GM12878 (cell line): ENCODE results near the gene HP1BP3.

ENCODE experiments used
- CBFB ChIP-seq: IDR thresholded peaks from 2 replicates; pipeline ENCODE4 v1.6.1; 2016; ENCODE audit warnings: antibody characterized with exemption, low read depth
- CHD2 ChIP-seq: IDR thresholded peaks from 2 replicates; pipeline ENCODE4 v1.6.1; 2011; ENCODE audit warnings: low read depth, low read length, improper control_type of control experiment, borderline replicate concordance
- CREM ChIP-seq: IDR thresholded peaks from 2 replicates; pipeline ENCODE4 v1.6.1; 2014; ENCODE audit warnings: antibody characterized with exemption, low read depth
- E4F1 ChIP-seq: fragments of 450-650 bp; IDR thresholded peaks from 2 replicates; pipeline ENCODE4 v1.6.1; 2018; ENCODE audit warnings: borderline replicate concordance, mild to moderate bottlenecking; ENCODE audit not compliant: partially characterized antibody
- IRF3 ChIP-seq: fragments of 450-650 bp; IDR thresholded peaks from 2 replicates; pipeline ENCODE4 v1.6.1; 2014; ENCODE audit warnings: mild to moderate bottlenecking
- MTA3 ChIP-seq: IDR thresholded peaks from 2 replicates; pipeline ENCODE4 v1.6.1; 2012; ENCODE audit warnings: low read length, inconsistent platforms, borderline replicate concordance
- NR2C2 ChIP-seq: IDR thresholded peaks from 2 replicates; pipeline ENCODE4 v1.6.1; 2011; ENCODE audit warnings: borderline replicate concordance, low read depth; ENCODE audit not compliant: control insufficient read depth, insufficient read length
- PBX3 ChIP-seq: IDR thresholded peaks from 2 replicates; pipeline ENCODE4 v1.6.1; 2011; ENCODE audit warnings: mild to moderate bottlenecking, low read depth, low read length, moderate library complexity; ENCODE audit not compliant: insufficient replicate concordance
- POLR2A ChIP-seq: IDR thresholded peaks from 2 replicates; pipeline ENCODE4 v1.6.1; 2011; ENCODE audit warnings: low read depth, mild to moderate bottlenecking, low read length
- POLR2AphosphoS5 ChIP-seq: IDR thresholded peaks from 2 replicates; pipeline ENCODE4 v1.6.1; 2011; ENCODE audit warnings: mild to moderate bottlenecking, low read length, inconsistent platforms
- SMARCA5 ChIP-seq: fragments of 450-650 bp; IDR thresholded peaks from 2 replicates; pipeline ENCODE4 v1.6.1; 2017; ENCODE audit warnings: mild to moderate bottlenecking
- SUZ12 ChIP-seq: fragments of 200-600 bp; sonication (generic); IDR thresholded peaks from one replicate; pipeline ENCODE4 v1.6.1; 2018; ENCODE audit warnings: antibody characterized with exemption, mild to moderate bottlenecking; ENCODE audit not compliant: unreplicated experiment
- ZNF24 ChIP-seq: fragments of 450-650 bp; IDR thresholded peaks from 2 replicates; pipeline ENCODE4 v1.6.1; 2017; ENCODE audit warnings: antibody characterized with exemption, mild to moderate bottlenecking

GRCh38 chr1:20719871-20720620 lies 67.1 kb downstream of the HP1BP3 start:
- TF ChIP-seq SMARCA5 (no peak), SUZ12 (no peak), MTA3 (no peak), CREM (no peak), POLR2AphosphoS5 (no peak), NR2C2 (no peak), CHD2 (no peak), ZNF24 (no peak), POLR2A (no peak), E4F1 (no peak), IRF3 (no peak), PBX3 (no peak), CBFB (no peak)
